H1 (cell line): ENCODE data around the gene PLEK.

ENCODE experiments used
- BCL11A ChIP-seq, 2 experiments: IDR thresholded peaks; one replicate each; pipeline ENCODE4 v1.6.1; 2011; ENCODE audit warnings: low read depth in 2 of 2, low read length in 2 of 2, mild to moderate bottlenecking in 2 of 2
- CTCF ChIP-seq, 3 experiments: IDR thresholded peaks; 1 replicate in 2 of 3; 2 replicates in 1 of 3; pipeline versions ENCODE4 v1.5.1 to v1.6.1; 2011; ENCODE audit warnings: low read length in 3 of 3, mild to moderate bottlenecking in 3 of 3, inconsistent platforms in 2 of 3, low read depth in 1 of 3, moderate library complexity in 1 of 3; ENCODE audit not compliant: insufficient read depth in 1 of 3; ENCODE audit errors: control extremely low read depth in 1 of 3
- EP300 ChIP-seq, 2 experiments: IDR thresholded peaks; 1 replicate in 1 of 2; 2 replicates in 1 of 2; pipeline ENCODE4 v1.6.1; 2011 to 2012; ENCODE audit warnings: low read depth in 2 of 2, low read length in 2 of 2, mild to moderate bottlenecking in 2 of 2, borderline replicate concordance in 1 of 2, inconsistent platforms in 1 of 2, moderate library complexity in 1 of 2
- POLR2AphosphoS5 ChIP-seq: IDR thresholded peaks from 2 replicates; pipeline ENCODE4 v1.6.1; 2011; ENCODE audit warnings: low read depth, low read length
- RBBP5 ChIP-seq: IDR thresholded peaks from 2 replicates; pipeline ENCODE4 v1.7.1; 2012; ENCODE audit warnings: low read depth, mild to moderate bottlenecking, inconsistent platforms, low read length, moderate library complexity, borderline replicate concordance
- ZNF274 ChIP-seq: IDR thresholded peaks from 2 replicates; pipeline ENCODE4 v1.7.0; 2012; ENCODE audit warnings: low read length, borderline replicate concordance; ENCODE audit errors: extremely low read depth

- no peak for TF ChIP-seq RBBP5
- no peak for TF ChIP-seq BCL11A (IDR thresholded peaks at IDR 0.05; ENCODE audit: low read depth in 2 of 2, low read length in 2 of 2)
- TF ChIP-seq EP300 (IDR thresholded peaks at IDR 0.05; ENCODE audit: borderline replicate concordance in 1 of 2, low read depth in 2 of 2, low read length in 2 of 2) = no peak
- no peak for TF ChIP-seq POLR2AphosphoS5
- no peak for TF ChIP-seq ZNF274
- no peak for TF ChIP-seq CTCF (IDR thresholded peaks at IDR 0.05; ENCODE audit: control extremely low read depth in 1 of 3, insufficient read depth in 1 of 3, low read depth in 1 of 3, low read length in 3 of 3)
These were observed 1.4 kb upstream of the PLEK start for GRCh38 chr2:68363721-68364120.
